SK-N-SH (cell line): ENCODE results near the gene CNGA2. TPM values are rescaled to one million over a fixed set of nuclear protein-coding genes. Genes with fewer than 3 reads are reported as not detected.

ENCODE experiments used
- CTCF ChIA-PET: fragments of 300-600, 350-600 bp; formaldehyde crosslinking; extraction: SDS; loops from one replicate; lab custom pipeline; 2021; lab: Yijun Ruan, JAX
- POLR2A ChIA-PET: fragments of 350-600 bp; sonication (Branson Sonifier 250); formaldehyde crosslinking; extraction: SDS; loops from one replicate; lab custom pipeline; 2020; ENCODE audit warnings: antibody characterized with exemption, inconsistent platforms; lab: Yijun Ruan, JAX
- DNase-seq: peaks from one replicate; pipeline ENCODE4 v3.0.0; 2012
- H2AFZ ChIP-seq: fragments of 200-600 bp; sonication (generic); 2 replicates; pipeline ENCODE4 v1.8.1; 2016; ENCODE audit warnings: antibody characterized with exemption, mild to moderate bottlenecking, low read depth
- H3F3A ChIP-seq: fragments of 200-600 bp; sonication (generic); replicated peaks from 2 replicates; pipeline ENCODE3; 2016; ENCODE audit warnings: antibody characterized with exemption, mild to moderate bottlenecking; ENCODE audit not compliant: insufficient read depth
- H3K27ac ChIP-seq, 2 experiments: fragments of 200-500 bp in 1 of 2; fragments of 200-600 bp in 1 of 2; sonication (Bioruptor generic) in 1 of 2; sonication (generic), shearing (Covaris generic) in 1 of 2; 2 replicates each; pipeline versions ENCODE4 v1.5.1 to v1.6.1; 2014 to 2016; ENCODE audit warnings: low read depth in 2 of 2, inconsistent platforms in 1 of 2, low read length in 1 of 2, mild to moderate bottlenecking in 1 of 2, mixed read lengths in 1 of 2
- H3K27me3 ChIP-seq: fragments of 200-600 bp; sonication (generic), shearing (Covaris generic); 2 replicates; pipeline ENCODE4 v1.6.1; 2016; ENCODE audit warnings: mixed run types; ENCODE audit not compliant: insufficient read depth
- H3K36me3 ChIP-seq, 2 experiments: fragments of 200-500 bp in 1 of 2; fragments of 200-600 bp in 1 of 2; sonication (Bioruptor generic) in 1 of 2; sonication (generic) in 1 of 2; replicated peaks in 1 of 2; 2 replicates each; pipeline versions ENCODE3 to v1.5.1; 2014 to 2016; ENCODE audit warnings: low read length in 1 of 2, mild to moderate bottlenecking in 1 of 2; ENCODE audit not compliant: insufficient read depth in 2 of 2, control insufficient read depth in 1 of 2
- H3K4me1 ChIP-seq, 2 experiments: fragments of 200-500 bp in 1 of 2; fragments of 200-600 bp in 1 of 2; sonication (Bioruptor generic) in 1 of 2; sonication (generic), shearing (Covaris generic) in 1 of 2; 2 replicates each; pipeline versions ENCODE4 v1.5.1 to v1.6.1; 2014 to 2016; ENCODE audit warnings: low read depth in 1 of 2, low read length in 1 of 2, mixed run types in 1 of 2; ENCODE audit not compliant: insufficient read depth in 2 of 2, control insufficient read depth in 1 of 2
- H3K4me2 ChIP-seq: fragments of 200-600 bp; sonication (generic), shearing (Covaris generic); 2 replicates; pipeline ENCODE4 v1.6.1; 2017; ENCODE audit warnings: mixed run types
- H3K4me3 ChIP-seq, 2 experiments: fragments of 200-500 bp in 1 of 2; fragments of 200-600 bp in 1 of 2; sonication (Bioruptor generic) in 1 of 2; sonication (generic), shearing (Covaris generic) in 1 of 2; 2 replicates each; pipeline versions ENCODE4 v1.5.1 to v1.8.1; 2014 to 2016; ENCODE audit warnings: low read depth in 2 of 2, inconsistent platforms in 1 of 2, low read length in 1 of 2, mild to moderate bottlenecking in 1 of 2, mixed read lengths in 1 of 2, moderate library complexity in 1 of 2
- H3K79me2 ChIP-seq: fragments of 200-600 bp; sonication (generic); 2 replicates; pipeline ENCODE4 v1.8.1; 2017; ENCODE audit warnings: mild to moderate bottlenecking; ENCODE audit not compliant: insufficient read depth
- H3K9ac ChIP-seq: fragments of 200-600 bp; sonication (generic); 2 replicates; pipeline ENCODE4 v1.6.1; 2017; ENCODE audit warnings: mixed run types
- H3K9me2 ChIP-seq: fragments of 200-600 bp; sonication (generic); 2 replicates; pipeline ENCODE4 v1.6.1; 2017; ENCODE audit warnings: mixed run types
- H3K9me3 ChIP-seq: fragments of 200-600 bp; sonication (generic); 2 replicates; pipeline ENCODE4 v1.6.1; 2017; ENCODE audit warnings: mixed run types, mild to moderate bottlenecking, moderate library complexity
- H4K20me1 ChIP-seq: fragments of 200-600 bp; sonication (generic); 2 replicates; pipeline ENCODE4 v1.6.1; 2017; ENCODE audit warnings: mild to moderate bottlenecking, mixed run types; ENCODE audit not compliant: insufficient read depth
- CHD2 ChIP-seq: fragments of 150-350 bp; IDR thresholded peaks from 2 replicates; pipeline ENCODE4 v1.6.1; 2018; ENCODE audit warnings: low read length; ENCODE audit not compliant: partially characterized antibody
- CTCF ChIP-seq: fragments of 200-600 bp; sonication (generic); IDR thresholded peaks from 2 replicates; pipeline ENCODE4 v1.6.1; 2017; ENCODE audit warnings: antibody characterized with exemption, mild to moderate bottlenecking, moderate library complexity
- ELF1 ChIP-seq: IDR thresholded peaks from 2 replicates; pipeline ENCODE4 v1.4.0; 2012
- EP300 ChIP-seq, 2 experiments: IDR thresholded peaks; 2 replicates each; pipeline versions ENCODE4 v1.4.0 to v1.6.1; 2012; ENCODE audit warnings: borderline replicate concordance in 1 of 2, low read depth in 1 of 2, low read length in 1 of 2
- FOSL2 ChIP-seq: IDR thresholded peaks from 2 replicates; pipeline ENCODE4 v1.4.0; 2012; ENCODE audit warnings: low read depth, mild to moderate bottlenecking, moderate library complexity, borderline replicate concordance
- GATA2 ChIP-seq: sonication (generic); formaldehyde crosslinking; IDR thresholded peaks from 2 replicates; pipeline ENCODE4 v1.5.0; 2020; ENCODE audit warnings: mild to moderate bottlenecking, missing genetic modification reagents
- IRF3 ChIP-seq: fragments of 150-350 bp; IDR thresholded peaks from 2 replicates; pipeline ENCODE4 v1.6.1; 2016; ENCODE audit warnings: mild to moderate bottlenecking, low read depth, low read length
- JUND ChIP-seq: IDR thresholded peaks from 2 replicates; pipeline ENCODE4 v1.4.0; 2012
- MXI1 ChIP-seq: IDR thresholded peaks from 2 replicates; pipeline ENCODE4 v1.6.1; 2012; ENCODE audit warnings: mild to moderate bottlenecking, low read depth, low read length, improper control_type of control experiment
- NFIC ChIP-seq: IDR thresholded peaks from 2 replicates; pipeline ENCODE4 v1.4.0; 2012; ENCODE audit warnings: borderline replicate concordance
- NRF1 ChIP-seq: IDR thresholded peaks from 2 replicates; pipeline ENCODE4 v1.6.1; 2012; ENCODE audit warnings: low read depth, mild to moderate bottlenecking, low read length
- POLR2AphosphoS5 ChIP-seq: IDR thresholded peaks from 2 replicates; pipeline ENCODE4 v1.6.1; 2012; ENCODE audit warnings: low read depth, low read length
- RAD21 ChIP-seq: IDR thresholded peaks from 2 replicates; pipeline ENCODE4 v1.6.1; 2012; ENCODE audit warnings: mild to moderate bottlenecking, low read length
- SIN3A ChIP-seq: IDR thresholded peaks from 2 replicates; pipeline ENCODE4 v1.6.1; 2012; ENCODE audit warnings: low read depth, mild to moderate bottlenecking, low read length, moderate library complexity, borderline replicate concordance
- TAF1 ChIP-seq: IDR thresholded peaks from 2 replicates; pipeline ENCODE4 v1.6.1; 2012; ENCODE audit warnings: low read depth, mild to moderate bottlenecking, low read length, moderate library complexity, borderline replicate concordance
- USF2 ChIP-seq: fragments of 150-350 bp; IDR thresholded peaks from 2 replicates; pipeline ENCODE4 v1.6.1; 2017; ENCODE audit warnings: antibody characterized with exemption, low read length, low read depth, borderline replicate concordance
- WGBS: methylation state at CpG from one replicate; pipeline ENCODE4 v1.1.6; 2017; ENCODE audit warnings: low lambda C conversion rate; 5-methylcytosine and 5-hydroxymethylcytosine counted together
- polyA plus RNA-seq, 3 experiments: library from polyadenylated mRNA; depleted of rRNA; stranded (reverse); fragments of >200 nt; gene quantifications; 2 replicates each; pipeline ENCODE4 v1.2.3, GENCODE V29; 2012
- TF ChIP-seq, protein P1 (sequence below): IDR thresholded peaks from 2 replicates; pipeline ENCODE4 v1.4.0; 2012; ENCODE audit warnings: low read depth, borderline replicate concordance
- TF ChIP-seq, protein P2 (sequence below): IDR thresholded peaks from 2 replicates; pipeline ENCODE4; 2012

CNGA2 gene
- polyA plus RNA-seq, 1 of the 3 experiments (the other 2 are of a cell fraction), result not detected

DNA sequence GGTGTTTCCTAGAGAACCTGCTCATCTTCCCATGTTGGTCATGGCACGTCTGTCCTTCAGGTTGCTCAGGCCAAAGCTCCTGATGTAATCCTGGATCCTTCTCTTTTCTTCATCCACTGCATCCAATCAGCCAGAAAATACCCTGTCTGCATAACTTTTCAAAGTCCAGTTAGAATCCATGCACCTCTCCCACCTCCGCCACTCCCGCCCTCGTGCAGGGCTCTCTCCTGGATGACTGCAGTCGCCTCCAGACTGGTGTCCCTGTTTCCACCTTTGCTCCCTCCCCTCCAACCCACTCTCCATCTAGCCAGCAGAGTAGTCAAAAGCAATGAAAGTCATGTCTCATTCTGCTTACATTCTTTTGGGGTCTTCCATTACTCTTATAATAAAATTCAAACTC is 16.0 kb downstream of the CNGA2 start:
- H2AFZ ChIP-seq, result no peak overlapping the region
- no peak for TF ChIP-seq CHD2
- no peak for TF ChIP-seq POLR2AphosphoS5
- no peak for TF ChIP-seq TAF1
- no peak for TF ChIP-seq IRF3
- TF ChIP-seq NFIC, result no peak
- no peak for TF ChIP-seq RAD21
- no peak for TF ChIP-seq ELF1
- TF ChIP-seq NRF1, result no peak
- TF ChIP-seq FOSL2, result no peak
- TF ChIP-seq, protein P1, sequence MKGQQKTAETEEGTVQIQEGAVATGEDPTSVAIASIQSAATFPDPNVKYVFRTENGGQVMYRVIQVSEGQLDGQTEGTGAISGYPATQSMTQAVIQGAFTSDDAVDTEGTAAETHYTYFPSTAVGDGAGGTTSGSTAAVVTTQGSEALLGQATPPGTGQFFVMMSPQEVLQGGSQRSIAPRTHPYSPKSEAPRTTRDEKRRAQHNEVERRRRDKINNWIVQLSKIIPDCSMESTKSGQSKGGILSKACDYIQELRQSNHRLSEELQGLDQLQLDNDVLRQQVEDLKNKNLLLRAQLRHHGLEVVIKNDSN, result no peak
- TF ChIP-seq SIN3A, result no peak
- TF ChIP-seq CTCF, result no peak
- TF ChIP-seq EP300 (IDR thresholded peaks at IDR 0.05; ENCODE audit: borderline replicate concordance in 1 of 2, low read depth in 1 of 2, low read length in 1 of 2), result no peak
- TF ChIP-seq MXI1, result no peak
- TF ChIP-seq JUND, result no peak
- TF ChIP-seq, protein P2, sequence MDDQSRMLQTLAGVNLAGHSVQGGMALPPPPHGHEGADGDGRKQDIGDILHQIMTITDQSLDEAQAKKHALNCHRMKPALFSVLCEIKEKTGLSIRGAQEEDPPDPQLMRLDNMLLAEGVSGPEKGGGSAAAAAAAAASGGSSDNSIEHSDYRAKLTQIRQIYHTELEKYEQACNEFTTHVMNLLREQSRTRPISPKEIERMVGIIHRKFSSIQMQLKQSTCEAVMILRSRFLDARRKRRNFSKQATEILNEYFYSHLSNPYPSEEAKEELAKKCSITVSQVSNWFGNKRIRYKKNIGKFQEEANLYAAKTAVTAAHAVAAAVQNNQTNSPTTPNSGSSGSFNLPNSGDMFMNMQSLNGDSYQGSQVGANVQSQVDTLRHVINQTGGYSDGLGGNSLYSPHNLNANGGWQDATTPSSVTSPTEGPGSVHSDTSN, result no peak
- no peak for TF ChIP-seq GATA2 (CRISPR knock-in tag)
- no peak for TF ChIP-seq USF2
- H3K9me3 ChIP-seq, result no peaks in the 10 kb centered on the region
- ChIA-PET CTCF (interaction anchor here (0.6 to 5.2 kb wide), 11 partner anchors 8 to 1176 kb away, joined by 3 to 55 read pairs (median 4); no protein-coding TSS in a partner anchor), POLR2A (no interaction called here)
- H3K4me2 ChIP-seq, result no peak overlapping the region
- no peak overlapping the region for H3K4me3 ChIP-seq
- H3K9me2 ChIP-seq, result no peaks in the 10 kb centered on the region
- no peaks in the 10 kb centered on the region for H4K20me1 ChIP-seq
- H3K4me1 ChIP-seq, result no peaks in the 10 kb centered on the region
- H3K79me2 ChIP-seq, result no peaks in the 10 kb centered on the region
- H3K27me3 ChIP-seq, result peaks cover 34% of the 10 kb centered on the region; the same call in 1 of the 2 replicates
- H3K27ac ChIP-seq, result no peak overlapping the region
- H3K36me3 ChIP-seq, result no peaks in the 10 kb centered on the region
- no peak overlapping the region for H3K9ac ChIP-seq
- DNase-seq, result no peak
- H3F3A ChIP-seq, result no peaks in the 10 kb centered on the region
- 36% methylated on average over 5 of the region's 5 CpGs for WGBS
